Suprapubic skin (tissue), 3 donors: ENCODE measurements around the gene FOXN1.

Source experiments
- CTCF ChIP-seq, 2 donors: fragments of 200-600 bp in 1 of 2; fragments of 450-650 bp in 1 of 2; sonication (generic) in 1 of 2; IDR thresholded peaks; one replicate each; pipeline ENCODE4 v1.5.1; 2016 to 2019; ENCODE audit warnings: antibody characterized with exemption in 2 of 2, mild to moderate bottlenecking in 1 of 2, moderate library complexity in 1 of 2
- POLR2AphosphoS5 ChIP-seq, 3 donors: sonication (generic); formaldehyde crosslinking; IDR thresholded peaks; one replicate each; pipeline ENCODE4 v1.6.1; 2017; ENCODE audit warnings: antibody characterized with exemption in 3 of 3

DNA sequence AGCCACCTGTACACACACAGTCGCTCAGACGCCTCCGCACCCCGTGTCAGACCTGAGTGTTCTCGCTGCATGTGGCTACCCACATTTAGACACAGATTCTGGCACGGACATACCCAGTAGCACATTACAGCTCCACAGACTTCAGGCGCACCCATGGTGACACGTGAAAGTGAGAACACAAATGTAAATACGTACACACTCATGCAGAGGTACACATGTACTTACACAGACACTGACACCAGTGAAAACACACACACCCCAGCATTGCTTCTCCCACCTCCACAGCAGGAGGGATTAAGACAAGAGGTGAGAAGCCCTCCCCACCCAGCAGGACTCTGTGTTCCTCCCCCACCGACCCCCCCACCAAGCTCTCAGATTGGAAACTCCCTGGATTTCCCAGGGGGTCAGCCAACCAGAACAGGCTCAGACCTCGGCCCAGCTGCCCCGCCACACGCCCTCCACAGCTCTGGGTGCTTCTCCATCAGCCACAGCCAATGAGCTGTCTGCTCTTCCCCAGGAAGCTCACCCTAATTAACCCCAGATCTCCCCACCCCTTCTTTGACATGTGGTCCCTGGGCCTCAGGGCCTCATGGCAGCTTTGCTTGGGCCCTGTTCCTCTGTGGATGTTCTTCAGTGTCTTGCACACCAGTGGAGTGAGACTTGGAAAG lies 5.3 kb upstream of the FOXN1 start:
- TF ChIP-seq CTCF (IDR thresholded peaks at IDR 0.05) = no peak
- no peak for TF ChIP-seq POLR2AphosphoS5 (IDR thresholded peaks at IDR 0.05)
